Transverse colon (tissue), 4 donors: Measurements from ENCODE around the gene PRG3. TPM values are rescaled to one million over a fixed set of nuclear protein-coding genes. Genes with fewer than 3 reads are reported as not detected.

Experiments used
- DNase-seq: peaks from one replicate; pipeline ENCODE4 v3.0.0-alpha.2; 2019
- H3K27ac ChIP-seq, 4 donors: fragments of 200-600 bp; sonication (generic); 2 replicates each; pipeline ENCODE4 v1.5.1; 2016 to 2018; ENCODE audit warnings: inconsistent platforms in 4 of 4
- H3K27me3 ChIP-seq: fragments of 200-600 bp; sonication (generic); 2 replicates; pipeline ENCODE4 v1.5.1; 2017; ENCODE audit warnings: inconsistent platforms
- H3K36me3 ChIP-seq, 4 donors: fragments of 200-600 bp; sonication (generic); 2 replicates each; pipeline ENCODE4 v1.5.1; 2017 to 2019; ENCODE audit warnings: inconsistent platforms in 4 of 4
- H3K4me1 ChIP-seq, 4 donors: fragments of 200-600 bp; sonication (generic); 2 replicates each; pipeline ENCODE4 v1.5.1; 2017 to 2020; ENCODE audit warnings: inconsistent platforms in 4 of 4
- H3K4me3 ChIP-seq, 4 donors: fragments of 200-600 bp; sonication (generic); 1 replicate in 1 of 4; 2 replicates in 3 of 4; pipeline versions ENCODE4 v1.5.1 to v1.6.1; 2017 to 2019; ENCODE audit warnings: inconsistent platforms in 4 of 4
- H3K9me3 ChIP-seq, 2 donors: fragments of 200-600 bp; sonication (generic); 2 replicates each; pipeline ENCODE4 v1.5.1; 2017 to 2019; ENCODE audit warnings: inconsistent platforms in 2 of 2
- EP300 ChIP-seq: sonication (generic); formaldehyde crosslinking; IDR thresholded peaks from one replicate; pipeline ENCODE4 v1.6.1; 2017; ENCODE audit warnings: antibody characterized with exemption, low read depth
- POLR2A ChIP-seq: fragments of 450-650 bp; IDR thresholded peaks from one replicate; pipeline ENCODE4 v1.6.1; 2016; ENCODE audit warnings: antibody characterized with exemption, mild to moderate bottlenecking, moderate library complexity
- POLR2AphosphoS5 ChIP-seq, 3 donors: sonication (generic); formaldehyde crosslinking; IDR thresholded peaks; one replicate each; pipeline ENCODE4 v1.6.1; 2016; ENCODE audit warnings: antibody characterized with exemption in 3 of 3
- WGBS, 2 donors: methylation state at CpG; one replicate each; pipeline ENCODE4 v1.1.5; 2018; ENCODE audit warnings: low coverage in 1 of 2; 5-methylcytosine and 5-hydroxymethylcytosine counted together
- in situ Hi-C, 4 donors: fragments of 200-750 bp; cut with MboI; loops; one replicate each; pipeline versions ENCODE4 v1.15.0 to v1.15.1; 2017; ENCODE audit warnings: low sequenced_read_pairs in 3 of 4, low pct_ligation_motif_present in 1 of 4, low pct_unique_long_range_greater_than_20kb in 1 of 4
- intact Hi-C: fragments of 100-400 bp; cut with DNase I; formaldehyde crosslinking; loops from one replicate; pipeline ENCODE4 v1.15.1; 2023; ENCODE audit warnings: low total_unique reads
- total RNA-seq, 4 donors: library from RNA; depleted of rRNA; stranded (reverse); fragments of >200 nt; gene quantifications; one replicate each; pipeline ENCODE4 v1.1.0, GENCODE V29; 2016
- TF ChIP-seq, protein P1 (sequence below), 5 experiments: fragments of 200-600 bp in 3 of 5; fragments of 450-650 bp in 2 of 5; sonication (generic) in 3 of 5; IDR thresholded peaks; 1 replicate in 2 of 5; 2 replicates in 3 of 5; pipeline ENCODE4 v1.5.1; 2016 to 2017; ENCODE audit warnings: antibody characterized with exemption in 5 of 5, inconsistent platforms in 3 of 5, mild to moderate bottlenecking in 2 of 5, moderate library complexity in 1 of 5

The PRG3 gene
- total RNA-seq, 4 donors from 2014 or later, result not detected

DNA sequence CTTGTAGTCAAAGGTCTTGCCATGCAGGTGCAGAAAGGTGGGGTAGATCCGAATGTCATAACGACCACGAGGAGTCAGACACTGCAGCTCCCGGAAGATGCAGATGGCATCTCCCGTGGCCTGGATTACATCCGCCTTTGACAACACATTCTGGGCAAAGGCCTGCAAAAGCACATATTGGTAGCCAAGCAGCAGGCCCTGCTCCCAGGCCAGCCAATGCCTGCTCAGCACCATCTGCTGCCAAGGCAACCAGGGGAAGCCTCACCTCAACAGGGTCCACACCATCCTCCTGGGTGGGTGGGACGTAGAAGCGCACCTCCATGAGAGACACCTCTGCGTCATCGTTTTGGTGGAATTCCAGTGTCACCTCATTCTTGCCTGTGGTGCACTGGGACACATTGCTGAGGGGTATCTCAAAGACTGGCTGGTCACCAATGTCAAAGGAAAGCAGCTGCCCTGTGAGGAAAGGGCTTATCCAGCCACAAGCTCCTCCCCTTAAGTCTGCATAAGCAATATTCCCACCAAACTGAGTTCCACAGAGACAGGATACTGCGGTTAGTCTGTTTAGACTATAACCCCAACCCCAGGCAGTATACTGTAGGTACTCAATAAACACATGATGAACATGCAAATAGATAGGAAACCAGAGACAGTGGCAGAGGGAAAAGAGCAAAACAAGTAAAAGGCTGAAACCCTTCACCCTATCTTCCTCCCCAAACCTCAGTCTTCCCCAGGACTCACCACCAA, 48.1 kb downstream of the PRG3 start:
- 93% methylated on average over 11 of the region's 11 CpGs; no CpG with 5 or more reads in 1 of the 2 donors for WGBS, 2 donors
- Histone ChIP-seq H3K27ac (no peak overlapping the region), H3K36me3 (peaks cover 0 to 32% (median 13%) of the 10 kb centered on the region in 4 donors), H3K4me3 (no peak overlapping the region), H3K4me1 (peaks cover 9 to 23% (median 14%) of the 10 kb centered on the region in 4 donors), H3K27me3 (no peaks in the 10 kb centered on the region), H3K9me3 (no peaks in the 10 kb centered on the region)
- intact Hi-C loops (no loop called here), in situ Hi-C loops (loop anchor here in 3 of 4 donors (25.0 kb wide), 2 partner anchors 154 to 304 kb away; partner anchors contain the start of gene YPEL4 (in 2 of the 3))
- TF ChIP-seq POLR2A (no peak), EP300 (no peak), POLR2AphosphoS5 (IDR thresholded peaks at IDR 0.05) (no peak)
- TF ChIP-seq, protein P1, sequence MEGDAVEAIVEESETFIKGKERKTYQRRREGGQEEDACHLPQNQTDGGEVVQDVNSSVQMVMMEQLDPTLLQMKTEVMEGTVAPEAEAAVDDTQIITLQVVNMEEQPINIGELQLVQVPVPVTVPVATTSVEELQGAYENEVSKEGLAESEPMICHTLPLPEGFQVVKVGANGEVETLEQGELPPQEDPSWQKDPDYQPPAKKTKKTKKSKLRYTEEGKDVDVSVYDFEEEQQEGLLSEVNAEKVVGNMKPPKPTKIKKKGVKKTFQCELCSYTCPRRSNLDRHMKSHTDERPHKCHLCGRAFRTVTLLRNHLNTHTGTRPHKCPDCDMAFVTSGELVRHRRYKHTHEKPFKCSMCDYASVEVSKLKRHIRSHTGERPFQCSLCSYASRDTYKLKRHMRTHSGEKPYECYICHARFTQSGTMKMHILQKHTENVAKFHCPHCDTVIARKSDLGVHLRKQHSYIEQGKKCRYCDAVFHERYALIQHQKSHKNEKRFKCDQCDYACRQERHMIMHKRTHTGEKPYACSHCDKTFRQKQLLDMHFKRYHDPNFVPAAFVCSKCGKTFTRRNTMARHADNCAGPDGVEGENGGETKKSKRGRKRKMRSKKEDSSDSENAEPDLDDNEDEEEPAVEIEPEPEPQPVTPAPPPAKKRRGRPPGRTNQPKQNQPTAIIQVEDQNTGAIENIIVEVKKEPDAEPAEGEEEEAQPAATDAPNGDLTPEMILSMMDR (IDR thresholded peaks at IDR 0.05), result no peak
- DNase-seq, result no peak

DNA sequence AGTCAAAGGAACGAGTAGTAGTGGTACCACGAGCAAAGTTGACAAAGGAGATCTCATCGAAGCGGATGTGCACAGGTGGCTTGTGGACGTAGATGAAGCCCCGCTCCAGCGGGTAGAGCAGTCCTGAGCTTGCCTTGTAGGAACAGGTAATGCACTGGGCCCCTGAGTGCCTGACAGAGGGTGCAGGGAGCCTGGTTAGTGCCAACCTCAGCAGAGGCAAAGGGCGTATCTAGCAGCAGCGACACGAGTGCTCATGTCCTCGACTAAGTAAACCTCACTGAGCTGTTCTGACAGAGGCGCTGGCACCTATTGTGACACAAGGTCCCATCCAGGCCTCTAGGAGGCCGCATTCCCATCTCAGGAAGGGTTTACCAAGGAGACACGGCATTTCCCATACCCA, 49.2 kb downstream of the PRG3 start:
- in situ Hi-C loops (loop anchor here in 3 of 4 donors (25.0 kb wide), 2 partner anchors 156 to 306 kb away; partner anchors contain the start of gene YPEL4 (in 2 of the 3)), intact Hi-C loops (no loop called here)
- Histone ChIP-seq H3K4me1 (peaks cover 11 to 23% (median 14%) of the 10 kb centered on the region in 4 donors), H3K4me3 (no peak overlapping the region), H3K27ac (no peak overlapping the region), H3K36me3 (peaks cover 0 to 33% (median 16%) of the 10 kb centered on the region in 4 donors), H3K27me3 (no peaks in the 10 kb centered on the region), H3K9me3 (no peaks in the 10 kb centered on the region)
- TF ChIP-seq, protein P1 (IDR thresholded peaks at IDR 0.05), result no peak
- no peak for TF ChIP-seq EP300
- no peak for DNase-seq
- WGBS, 2 donors, result 93 to 94% methylated on average over 7 to 12 of the region's 14 CpGs

DNA sequence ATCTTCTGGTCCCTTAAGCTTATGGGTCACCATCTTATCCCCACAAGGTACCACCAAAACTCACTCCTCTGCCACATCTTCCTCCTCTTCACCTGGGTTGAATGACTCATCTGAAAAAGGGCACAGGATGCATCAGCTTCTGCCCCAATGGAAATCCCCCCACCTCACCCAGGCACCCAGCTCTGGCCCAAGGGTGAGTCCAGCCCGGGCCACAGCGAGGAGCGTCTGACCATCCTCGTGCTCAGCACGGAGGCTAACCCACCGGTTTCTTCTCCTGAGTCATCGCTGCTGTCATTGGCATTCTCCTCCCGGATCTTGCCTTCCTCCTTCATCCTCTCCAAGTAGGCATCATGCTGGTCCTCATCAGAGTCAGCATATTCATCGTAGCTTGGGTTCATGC, 50.9 kb downstream of the PRG3 start:
- TF ChIP-seq EP300 (no peak), POLR2AphosphoS5 (IDR thresholded peaks at IDR 0.05) (no peak), POLR2A (no peak)
- TF ChIP-seq, protein P1 (IDR thresholded peaks at IDR 0.05), result no peak
- H3K36me3 ChIP-seq, result peaks cover 0 to 35% (median 16%) of the 10 kb centered on the region in 4 donors
- WGBS, 2 donors, result 75 to 100% methylated on average over 1 to 9 of the region's 9 CpGs
- intact Hi-C loops (no loop called here), in situ Hi-C loops (loop anchor here in 3 of 4 donors (25.0 kb wide), 2 partner anchors 157 to 307 kb away; partner anchors contain the start of gene YPEL4 (in 2 of the 3))
- no peak overlapping the region for H3K27ac ChIP-seq
- H3K4me3 ChIP-seq, result no peak overlapping the region
- no peaks in the 10 kb centered on the region for H3K9me3 ChIP-seq
- H3K27me3 ChIP-seq, result no peaks in the 10 kb centered on the region
- DNase-seq, result no peak
- peaks cover 23 to 31% (median 24%) of the 10 kb centered on the region in 4 donors for H3K4me1 ChIP-seq

DNA sequence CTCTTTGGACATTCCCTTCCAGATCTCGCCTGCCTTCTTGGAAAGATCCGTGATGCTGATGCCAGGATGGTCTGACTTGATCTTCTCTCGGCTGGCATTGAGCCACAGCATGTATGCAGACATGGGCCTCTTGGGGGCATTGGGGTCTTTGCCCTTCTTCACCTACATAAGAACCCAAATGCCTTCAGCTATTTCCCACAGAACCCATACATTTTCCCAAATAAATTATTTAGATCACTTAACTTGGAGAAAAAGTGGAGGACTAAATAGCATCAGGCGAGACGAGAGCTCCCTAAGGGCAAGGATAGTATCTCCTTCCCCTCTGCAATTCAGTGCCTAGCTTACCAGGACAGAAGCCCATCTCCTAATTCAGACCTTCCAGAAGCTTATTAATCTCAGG, 53.2 kb downstream of the PRG3 start:
- Histone ChIP-seq H3K27me3 (no peaks in the 10 kb centered on the region), H3K9me3 (no peaks in the 10 kb centered on the region), H3K4me3 (no peak overlapping the region), H3K4me1 (peaks cover 17 to 31% (median 25%) of the 10 kb centered on the region in 4 donors), H3K36me3 (peaks cover 0 to 34% (median 16%) of the 10 kb centered on the region in 4 donors), H3K27ac (peak overlapping the region in 1 of 4 donors; percentile 98)
- intact Hi-C loops, result loop anchor here (10.0 kb wide), 1 partner anchor 337 kb away; the partner anchor contains the start of gene ZDHHC5
- 90 to 94% methylated on average over 5 of the region's 5 CpGs for WGBS, 2 donors
- DNase-seq, result no peak
- TF ChIP-seq POLR2A (no peak), POLR2AphosphoS5 (IDR thresholded peaks at IDR 0.05) (no peak), EP300 (no peak)
- TF ChIP-seq, protein P1 (IDR thresholded peaks at IDR 0.05), result no peak
- in situ Hi-C loops, result loop anchor here in 3 of 4 donors (25.0 kb wide), 2 partner anchors 160 to 310 kb away; partner anchors contain the start of gene YPEL4 (in 2 of the 3)
